Stimulated activated naive B cell treated with anti-CD40 and anti-IgM and Interleukin-4, amounts not matched to agents 10 μg/mL and 1 μg/mL and 100 μg/mL, for 72 hours (primary cell): ENCODE results near the gene MLIP.

Experiments
- ATAC-seq, 2 donors: fragments of 150-1000 bp; cut with Tn5 transposase; replicated peaks; 2 replicates each; pipeline ENCODE4 v1.10.0; 2021; ENCODE audit warnings: moderate library complexity in 1 of 2
- DNase-seq: peaks from one replicate; pipeline ENCODE4 v3.0.0; 2021
- H3K27ac Mint-ChIP-seq: one replicate; pipeline ENCODE4 v1.8.0; 2022; ENCODE audit warnings: mild to moderate bottlenecking, mixed read lengths
- H3K27me3 Mint-ChIP-seq, 2 donors: one replicate each; pipeline ENCODE4 v1.8.0; 2022; ENCODE audit warnings: mixed read lengths in 2 of 2
- H3K36me3 Mint-ChIP-seq, 2 donors: one replicate each; pipeline ENCODE4 v1.8.0; 2022; ENCODE audit warnings: mixed read lengths in 2 of 2, mild to moderate bottlenecking in 1 of 2
- H3K4me1 Mint-ChIP-seq, 2 donors: one replicate each; pipeline ENCODE4 v1.8.0; 2022; ENCODE audit warnings: mixed read lengths in 2 of 2, mild to moderate bottlenecking in 1 of 2
- H3K4me3 Mint-ChIP-seq, 2 donors: one replicate each; pipeline ENCODE4 v1.8.0; 2022; ENCODE audit warnings: mild to moderate bottlenecking in 2 of 2, mixed read lengths in 2 of 2, moderate library complexity in 1 of 2
- H3K9me3 Mint-ChIP-seq, 2 donors: one replicate each; pipeline ENCODE4 v1.8.0; 2022; ENCODE audit warnings: mixed read lengths in 2 of 2, mild to moderate bottlenecking in 1 of 2

Gene MLIP

DNA sequence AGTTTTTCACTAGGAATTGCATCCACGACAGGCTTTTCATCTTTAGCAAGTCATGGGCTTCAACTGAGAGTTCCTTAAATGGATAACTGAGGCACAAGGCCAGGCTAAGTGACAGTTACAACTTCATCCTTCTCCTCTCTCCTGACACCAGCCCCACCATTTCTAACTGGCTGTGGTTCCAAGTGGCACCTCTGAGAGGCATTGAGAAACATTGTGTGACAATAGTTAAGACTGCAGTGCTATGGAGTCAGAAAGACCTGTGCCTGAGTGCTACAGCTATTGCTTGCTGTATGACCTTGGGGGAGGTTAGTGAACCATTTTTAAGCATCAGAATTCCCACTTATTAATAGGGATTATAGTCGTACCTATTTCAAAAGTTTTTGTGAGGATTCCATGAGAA, 26.2 kb upstream of the MLIP start:
- Mint-ChIP-seq H3K27ac (no peak overlapping the region), H3K4me3 (no peak overlapping the region), H3K36me3 (no peaks in the 10 kb centered on the region), H3K4me1 (no peaks in the 10 kb centered on the region), H3K27me3 (no peaks in the 10 kb centered on the region), H3K9me3 (no peaks in the 10 kb centered on the region)
- no peak for DNase-seq
- ATAC-seq, result no peak

DNA sequence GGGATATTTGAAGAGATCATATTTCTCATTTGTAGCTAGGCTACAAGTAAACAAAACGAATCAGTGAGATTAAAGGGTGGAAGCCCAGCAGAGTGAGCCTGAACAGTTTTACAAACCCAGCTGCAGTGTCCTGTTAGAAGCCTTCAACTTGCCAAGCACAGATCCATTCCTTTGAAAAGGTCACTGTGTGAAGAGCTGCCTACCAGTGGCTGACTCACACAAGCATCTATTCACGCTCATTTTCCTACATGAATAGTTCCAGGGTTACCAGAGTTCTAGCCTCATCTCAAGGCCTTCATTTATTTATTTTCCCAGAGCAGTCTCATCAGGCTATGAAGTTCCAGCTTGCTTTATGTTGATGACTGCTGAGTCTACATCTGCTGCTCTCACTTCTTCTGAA, 25.7 kb upstream of the MLIP start:
- H3K9me3 Mint-ChIP-seq, result no peaks in the 10 kb centered on the region
- H3K27me3 Mint-ChIP-seq, result no peaks in the 10 kb centered on the region
- H3K4me1 Mint-ChIP-seq, result no peaks in the 10 kb centered on the region
- ATAC-seq (no peak), DNase-seq (no peak)
- no peak overlapping the region for H3K4me3 Mint-ChIP-seq
- H3K36me3 Mint-ChIP-seq, result no peaks in the 10 kb centered on the region
- H3K27ac Mint-ChIP-seq, result no peak overlapping the region

DNA sequence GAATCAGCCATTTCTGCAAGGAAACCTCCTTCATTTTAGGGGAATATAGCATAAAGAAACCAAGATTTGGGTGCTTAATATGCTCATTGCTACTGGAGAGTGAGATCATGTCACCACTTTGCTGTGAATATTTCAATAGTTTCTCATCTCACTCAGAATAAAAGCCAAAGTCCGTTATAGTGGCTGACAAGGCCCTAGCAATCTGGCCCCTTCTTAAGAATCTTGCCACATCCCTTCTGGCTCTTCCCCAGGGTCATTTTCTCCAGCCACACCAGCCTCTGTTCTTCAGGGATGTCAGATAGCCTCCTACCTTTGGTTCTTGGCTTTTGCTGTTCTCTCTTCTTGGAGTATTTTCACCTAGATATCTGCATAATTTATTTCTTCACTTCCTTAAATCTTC, 24.8 kb upstream of the MLIP start:
- Mint-ChIP-seq H3K27ac (no peak overlapping the region), H3K9me3 (no peaks in the 10 kb centered on the region), H3K27me3 (no peaks in the 10 kb centered on the region), H3K4me1 (no peaks in the 10 kb centered on the region), H3K36me3 (no peaks in the 10 kb centered on the region), H3K4me3 (no peak overlapping the region)
- DNase-seq (no peak), ATAC-seq (no peak)

DNA sequence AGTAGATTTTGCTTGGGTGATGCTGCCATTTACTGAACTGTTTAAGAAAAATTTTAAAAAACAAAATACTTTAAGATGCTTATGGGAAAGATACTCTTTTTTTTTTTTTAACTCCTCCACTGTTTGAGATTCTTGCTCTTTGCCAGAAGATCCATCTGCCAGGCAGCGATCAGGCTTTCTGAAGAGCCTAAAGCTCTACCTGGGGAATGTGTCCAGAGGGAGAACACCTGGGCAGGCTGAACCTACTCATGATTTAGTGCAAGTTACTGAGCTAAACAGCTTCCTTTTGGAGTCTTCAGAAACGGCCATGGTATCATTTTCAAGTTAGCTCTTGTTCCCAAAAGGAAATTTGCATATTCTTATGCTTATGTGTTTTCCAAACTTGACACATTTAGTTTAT, 23.5 kb upstream of the MLIP start:
- Mint-ChIP-seq H3K4me1 (no peaks in the 10 kb centered on the region), H3K27ac (no peak overlapping the region), H3K9me3 (no peaks in the 10 kb centered on the region), H3K4me3 (no peak overlapping the region), H3K27me3 (no peaks in the 10 kb centered on the region), H3K36me3 (no peaks in the 10 kb centered on the region)
- ATAC-seq, result no peak
- no peak for DNase-seq

DNA sequence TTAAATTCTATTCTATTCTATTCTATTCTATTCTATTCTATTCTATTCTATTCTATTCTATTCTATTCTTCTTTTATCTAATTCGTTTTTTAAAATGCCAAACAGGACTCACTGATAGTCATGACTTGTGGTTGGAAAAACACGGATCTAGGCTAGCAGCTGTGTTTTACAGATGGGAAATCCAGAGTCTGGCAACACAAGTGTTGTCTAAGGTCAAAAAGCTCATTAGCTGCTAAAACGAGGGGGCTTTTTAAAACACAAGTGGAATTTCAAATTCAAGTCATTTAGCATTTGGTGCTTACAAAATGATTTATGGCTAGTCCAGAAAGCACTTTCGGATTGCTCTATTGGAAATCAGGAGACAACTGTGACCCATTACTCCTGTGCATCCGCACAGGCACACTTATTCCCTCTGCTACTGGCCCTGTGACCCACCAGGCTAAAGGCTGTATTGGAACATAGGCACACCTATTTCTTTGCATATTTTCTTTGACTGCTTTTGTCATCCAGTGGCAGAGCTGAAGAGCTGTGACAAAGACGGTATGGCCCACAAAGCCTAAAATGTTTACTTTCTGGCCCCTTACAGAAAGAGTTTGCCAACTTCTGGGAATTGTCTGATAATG, 17.8 kb upstream of the MLIP start:
- Mint-ChIP-seq H3K4me3 (no peak overlapping the region), H3K36me3 (no peaks in the 10 kb centered on the region), H3K27me3 (no peaks in the 10 kb centered on the region), H3K9me3 (peaks cover 3 to 4% of the 10 kb centered on the region in 2 donors), H3K4me1 (no peaks in the 10 kb centered on the region), H3K27ac (no peak overlapping the region)
- ATAC-seq (no peak), DNase-seq (no peak)

DNA sequence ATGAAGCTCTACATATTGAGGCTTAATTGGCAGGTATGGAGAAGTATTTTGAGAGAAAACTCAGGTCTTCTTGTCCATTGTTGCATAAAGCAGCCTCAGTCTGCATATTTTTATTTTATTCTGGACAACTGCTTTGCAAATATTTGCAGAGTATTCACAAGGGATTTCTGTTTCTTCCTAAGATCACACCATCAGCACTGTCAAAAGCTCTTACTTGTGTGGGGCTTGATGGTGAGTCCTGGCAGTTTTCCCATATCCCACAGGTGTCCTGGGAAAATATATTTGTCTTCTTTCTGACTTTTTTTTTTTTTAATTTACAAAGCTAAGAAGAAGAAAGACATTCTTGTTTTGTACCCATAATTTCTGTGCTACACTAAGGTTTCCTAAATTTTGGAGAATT, 16.9 kb upstream of the MLIP start:
- H3K27ac Mint-ChIP-seq, result no peak overlapping the region
- ATAC-seq, result no peak
- no peak for DNase-seq
- no peaks in the 10 kb centered on the region for H3K36me3 Mint-ChIP-seq
- H3K4me1 Mint-ChIP-seq, result no peaks in the 10 kb centered on the region
- peaks cover 3 to 4% of the 10 kb centered on the region in 2 donors for H3K9me3 Mint-ChIP-seq
- H3K27me3 Mint-ChIP-seq, result no peaks in the 10 kb centered on the region
- no peak overlapping the region for H3K4me3 Mint-ChIP-seq

DNA sequence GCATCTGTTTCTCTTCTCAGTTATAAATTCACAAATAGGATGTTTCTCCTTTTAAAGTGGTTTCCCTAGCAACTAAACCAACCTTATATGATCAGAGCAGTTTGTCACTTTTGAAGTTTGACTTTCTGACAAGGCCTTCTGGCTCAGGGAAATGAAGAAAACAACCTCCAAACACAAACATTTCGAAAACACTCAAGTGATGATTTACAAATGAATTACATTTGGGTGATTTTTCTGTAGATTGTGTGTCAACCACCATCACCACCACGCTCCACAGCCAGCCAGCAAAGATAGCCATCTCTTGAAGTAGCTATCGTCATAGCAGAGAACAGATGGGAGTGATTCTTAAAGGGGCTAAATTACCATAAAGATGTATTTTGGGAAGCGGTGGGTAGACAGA, 16.5 kb upstream of the MLIP start:
- no peak overlapping the region for H3K4me3 Mint-ChIP-seq
- no peak overlapping the region for H3K27ac Mint-ChIP-seq
- H3K4me1 Mint-ChIP-seq, result no peaks in the 10 kb centered on the region
- peaks cover 3 to 4% of the 10 kb centered on the region in 2 donors for H3K9me3 Mint-ChIP-seq
- H3K27me3 Mint-ChIP-seq, result no peaks in the 10 kb centered on the region
- DNase-seq, result no peak
- ATAC-seq, result no peak
- no peaks in the 10 kb centered on the region for H3K36me3 Mint-ChIP-seq

DNA sequence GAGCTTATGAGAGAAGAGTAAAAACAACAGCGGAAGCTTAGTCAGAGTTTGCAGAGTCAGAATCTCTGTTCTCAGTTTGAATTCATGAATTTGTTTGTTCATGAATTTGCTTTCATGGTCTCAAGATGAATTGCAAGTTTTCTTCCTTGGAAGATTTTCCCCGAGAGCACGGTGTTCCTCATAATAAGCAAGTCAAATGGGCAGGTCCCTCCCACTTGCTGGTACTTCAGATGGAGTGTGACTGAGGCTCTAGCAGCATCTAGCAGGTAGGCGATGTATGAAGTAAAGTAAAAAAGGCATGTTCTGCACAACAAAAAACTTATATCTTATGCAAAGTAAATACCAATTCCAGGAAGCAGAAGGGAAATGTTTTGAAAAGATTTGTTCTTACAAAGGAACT, 15.5 kb upstream of the MLIP start:
- H3K27ac Mint-ChIP-seq, result no peak overlapping the region
- DNase-seq, result no peak
- ATAC-seq, result no peak
- H3K27me3 Mint-ChIP-seq, result no peaks in the 10 kb centered on the region
- peaks cover 3 to 4% of the 10 kb centered on the region in 2 donors for H3K9me3 Mint-ChIP-seq
- no peaks in the 10 kb centered on the region for H3K4me1 Mint-ChIP-seq
- H3K4me3 Mint-ChIP-seq, result no peak overlapping the region
- H3K36me3 Mint-ChIP-seq, result no peaks in the 10 kb centered on the region

DNA sequence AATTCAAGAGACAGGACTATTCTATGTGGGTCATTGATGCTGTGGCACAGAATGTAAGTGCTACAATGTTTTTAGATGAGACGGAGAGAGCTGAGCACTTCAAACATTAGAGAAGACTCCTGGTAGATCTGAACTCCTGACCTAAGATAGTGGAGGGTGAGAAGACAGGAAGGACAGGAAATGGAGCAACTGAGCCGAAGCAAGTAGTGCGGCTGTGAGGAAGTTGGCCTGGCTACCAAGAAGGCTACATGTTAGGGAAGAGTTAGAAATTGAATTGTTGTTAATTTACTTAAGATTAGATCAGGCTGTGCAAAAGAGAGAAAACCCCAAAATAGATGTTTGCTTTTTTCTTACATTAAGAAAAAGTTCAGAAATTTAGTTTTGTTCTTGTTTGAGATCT, 14.4 kb upstream of the MLIP start:
- no peak for ATAC-seq
- Mint-ChIP-seq H3K27me3 (no peaks in the 10 kb centered on the region), H3K4me3 (no peak overlapping the region), H3K4me1 (no peaks in the 10 kb centered on the region), H3K9me3 (peaks cover 3 to 4% of the 10 kb centered on the region in 2 donors), H3K36me3 (no peaks in the 10 kb centered on the region), H3K27ac (no peak overlapping the region)
- DNase-seq, result no peak

DNA sequence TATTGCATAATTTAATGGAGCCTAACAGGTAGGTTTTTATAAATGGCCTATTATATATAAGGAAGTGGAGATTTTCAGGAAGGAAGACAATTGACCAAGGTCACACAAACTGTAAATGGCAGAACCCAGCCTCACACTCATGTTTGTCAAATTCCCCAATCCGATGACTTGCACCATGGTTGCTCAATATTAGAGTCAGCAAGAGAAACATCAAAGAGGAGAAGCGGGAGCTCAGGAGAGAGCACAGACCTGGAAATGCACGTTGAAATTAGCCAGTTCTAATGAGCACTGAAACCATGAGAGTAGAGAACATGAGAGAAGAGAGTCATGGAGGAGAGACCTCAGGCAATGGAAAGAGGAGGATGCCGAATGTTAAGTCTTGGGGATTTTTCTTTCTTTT, 13.5 kb upstream of the MLIP start:
- ATAC-seq, result no peak
- H3K4me1 Mint-ChIP-seq, result no peaks in the 10 kb centered on the region
- H3K4me3 Mint-ChIP-seq, result no peak overlapping the region
- no peak for DNase-seq
- no peaks in the 10 kb centered on the region for H3K27me3 Mint-ChIP-seq
- H3K9me3 Mint-ChIP-seq, result peaks cover 3 to 4% of the 10 kb centered on the region in 2 donors
- H3K36me3 Mint-ChIP-seq, result no peaks in the 10 kb centered on the region
- no peak overlapping the region for H3K27ac Mint-ChIP-seq

DNA sequence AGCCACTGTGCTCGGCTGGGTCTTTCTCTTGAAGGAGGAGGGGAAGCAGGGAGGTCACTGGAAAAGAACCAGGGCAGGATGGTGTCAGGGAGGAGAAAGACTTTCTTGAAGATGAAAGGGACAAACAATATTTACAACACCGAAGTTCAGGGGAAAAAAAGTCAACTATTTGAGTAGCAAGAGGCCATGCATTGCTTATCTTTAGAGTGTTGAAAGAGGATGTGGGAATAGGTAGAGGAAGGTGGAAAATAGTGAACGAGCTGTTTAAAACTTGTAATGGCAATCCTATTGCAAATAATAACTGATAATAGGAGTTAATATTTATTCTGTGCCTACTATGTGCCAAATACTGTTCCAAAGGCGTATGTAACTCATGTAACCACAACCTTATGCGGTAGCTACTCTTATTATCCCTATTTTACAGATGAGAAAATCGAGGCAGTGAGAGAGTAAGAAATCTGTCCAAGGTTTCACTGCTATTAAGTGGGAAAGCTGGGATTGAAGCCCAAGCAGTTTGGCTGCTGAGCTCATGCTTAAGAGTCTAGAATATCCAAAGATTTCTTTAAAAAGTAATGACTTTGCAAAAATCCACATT, 12.7 kb upstream of the MLIP start:
- H3K27me3 Mint-ChIP-seq, result no peaks in the 10 kb centered on the region
- no peak for ATAC-seq
- peaks cover 3 to 4% of the 10 kb centered on the region in 2 donors for H3K9me3 Mint-ChIP-seq
- no peak for DNase-seq
- no peaks in the 10 kb centered on the region for H3K36me3 Mint-ChIP-seq
- H3K4me1 Mint-ChIP-seq, result no peaks in the 10 kb centered on the region
- H3K27ac Mint-ChIP-seq, result no peak overlapping the region
- H3K4me3 Mint-ChIP-seq, result no peak overlapping the region

DNA sequence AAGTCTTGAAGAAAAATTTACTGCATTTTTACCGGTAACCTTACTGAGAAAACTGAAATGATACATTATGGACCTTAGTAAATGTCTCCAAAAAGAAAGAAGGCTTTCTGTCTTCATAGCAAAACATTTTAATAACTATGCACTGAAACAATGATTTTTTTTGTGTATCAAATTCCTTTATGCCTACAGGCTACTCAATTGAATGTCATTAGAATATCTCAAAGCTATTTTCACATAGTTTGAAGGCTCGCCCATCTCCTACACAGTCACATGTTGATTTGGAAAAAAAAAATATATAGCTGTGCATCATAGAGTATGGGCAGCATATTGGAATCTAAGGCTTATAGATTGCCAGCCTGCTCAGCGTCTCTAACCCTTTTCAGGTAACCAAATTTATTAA, 12.0 kb upstream of the MLIP start:
- Mint-ChIP-seq H3K27me3 (no peaks in the 10 kb centered on the region), H3K9me3 (peaks cover 3 to 4% of the 10 kb centered on the region in 2 donors), H3K27ac (no peak overlapping the region), H3K36me3 (no peaks in the 10 kb centered on the region), H3K4me1 (no peaks in the 10 kb centered on the region), H3K4me3 (no peak overlapping the region)
- DNase-seq (no peak), ATAC-seq (no peak)

DNA sequence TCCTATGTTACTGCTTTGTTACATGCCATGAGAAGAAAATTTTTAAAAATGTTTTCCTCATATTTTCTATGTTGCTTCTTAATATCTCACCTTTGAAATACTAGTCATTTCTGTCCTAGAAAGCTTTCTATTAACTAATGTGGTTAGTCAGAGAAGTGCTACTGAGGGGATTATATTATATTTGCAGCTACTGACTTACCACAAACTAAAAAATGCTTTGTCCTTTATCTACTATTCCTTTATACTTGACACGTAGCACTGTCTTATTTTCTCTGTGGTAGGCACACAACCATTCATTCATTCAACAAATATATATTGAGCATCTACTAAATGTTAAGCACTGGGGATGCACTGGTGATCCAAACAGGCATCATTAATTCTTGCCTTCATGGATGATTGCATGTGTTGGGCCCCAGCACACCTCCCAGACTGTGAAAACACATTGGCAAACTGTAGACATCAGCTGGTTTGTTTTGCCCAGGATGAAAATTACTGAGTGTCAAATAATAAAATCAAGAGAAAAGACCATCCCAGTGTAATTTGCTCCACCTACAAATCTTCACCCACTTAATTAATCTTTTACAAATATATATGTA, 10.7 kb upstream of the MLIP start:
- H3K4me1 Mint-ChIP-seq, result no peaks in the 10 kb centered on the region
- H3K36me3 Mint-ChIP-seq, result no peaks in the 10 kb centered on the region
- no peaks in the 10 kb centered on the region for H3K27me3 Mint-ChIP-seq
- no peak for ATAC-seq
- H3K9me3 Mint-ChIP-seq, result peaks cover 3 to 4% of the 10 kb centered on the region in 2 donors
- no peak for DNase-seq
- H3K27ac Mint-ChIP-seq, result no peak overlapping the region
- no peak overlapping the region for H3K4me3 Mint-ChIP-seq

DNA sequence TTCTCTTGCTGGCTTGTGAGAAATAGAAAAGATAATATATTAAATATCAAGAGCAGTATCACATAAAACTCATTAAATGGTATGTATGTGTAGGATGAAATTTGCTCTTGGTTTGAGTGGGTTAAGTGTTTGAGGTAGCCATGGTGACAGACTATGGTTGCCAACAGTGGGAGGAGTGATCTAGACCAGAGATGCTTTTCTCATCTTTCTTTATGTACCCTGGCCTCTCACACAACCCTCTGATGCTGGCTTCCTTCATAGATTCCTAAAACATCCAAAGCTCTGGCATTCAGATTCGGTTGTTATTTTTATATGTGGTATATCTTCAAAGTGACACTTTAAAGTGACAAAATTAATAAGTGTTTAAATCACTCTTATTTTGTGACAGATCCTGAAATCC, 9.0 kb upstream of the MLIP start:
- DNase-seq, result no peak
- H3K27me3 Mint-ChIP-seq, result no peaks in the 10 kb centered on the region
- H3K9me3 Mint-ChIP-seq, result no peaks in the 10 kb centered on the region
- ATAC-seq, result no peak
- H3K27ac Mint-ChIP-seq, result no peak overlapping the region
- no peak overlapping the region for H3K4me3 Mint-ChIP-seq
- no peaks in the 10 kb centered on the region for H3K36me3 Mint-ChIP-seq
- H3K4me1 Mint-ChIP-seq, result no peaks in the 10 kb centered on the region

DNA sequence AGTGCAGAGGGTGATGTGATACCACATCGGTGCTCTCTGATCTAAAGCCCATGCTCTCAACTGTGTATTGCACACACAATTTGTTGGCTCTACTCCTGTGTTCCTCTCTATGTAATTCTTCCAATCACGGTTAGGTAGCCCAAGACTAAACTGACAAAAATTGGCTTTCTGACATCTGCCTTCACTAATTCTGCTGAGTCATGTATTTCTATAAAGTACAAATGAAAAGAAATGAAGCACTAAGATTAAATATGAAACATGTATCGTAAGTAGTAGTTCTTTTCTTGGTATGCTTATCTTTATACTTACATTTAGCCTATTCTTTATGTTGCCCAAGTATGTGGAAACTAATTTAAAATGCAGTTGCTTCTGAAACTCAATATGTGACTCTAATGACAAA, 7.7 kb upstream of the MLIP start:
- Mint-ChIP-seq H3K27ac (no peak overlapping the region), H3K9me3 (no peaks in the 10 kb centered on the region), H3K36me3 (no peaks in the 10 kb centered on the region), H3K27me3 (no peaks in the 10 kb centered on the region), H3K4me3 (no peak overlapping the region), H3K4me1 (no peaks in the 10 kb centered on the region)
- DNase-seq (no peak), ATAC-seq (no peak)
